Endothelial cell of hepatic sinusoid (primary cell): ENCODE results near the gene SOCS7.

Source experiments
- in situ Hi-C: cut with HindIII; loops from 2 replicates; pipeline ENCODE4 v1.10.0; 2017; ENCODE audit warnings: low sequenced_read_pairs

The SOCS7 gene

DNA sequence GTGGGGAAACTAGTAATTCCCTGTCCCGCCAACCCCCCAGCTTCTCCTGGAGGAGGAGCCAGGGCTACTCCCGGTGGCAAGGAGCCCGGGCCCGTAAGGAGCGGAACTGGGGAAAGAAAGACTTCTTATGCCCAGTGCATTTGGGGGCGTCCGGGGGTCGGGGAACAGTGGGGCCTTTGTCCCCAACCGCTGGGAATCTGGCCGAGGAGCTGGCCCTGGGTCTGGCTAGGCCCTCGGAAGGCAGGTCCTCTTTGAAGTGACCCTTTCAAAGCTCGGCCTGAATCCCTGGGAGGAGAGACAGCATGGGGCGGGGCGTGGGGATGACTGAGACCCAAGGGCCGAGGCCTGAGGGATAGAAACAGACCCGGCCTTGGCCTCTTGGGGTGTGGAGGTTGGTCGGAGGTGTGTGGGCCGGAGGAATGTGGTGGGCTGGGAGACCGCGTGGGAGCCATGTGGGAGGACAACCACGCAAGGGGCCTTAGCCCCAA, 82.6 kb downstream of the SOCS7 start:
- in situ Hi-C loops: loop anchor here (10.0 kb wide), 2 partner anchors 71 to 251 kb away; no protein-coding TSS in a partner anchor

DNA sequence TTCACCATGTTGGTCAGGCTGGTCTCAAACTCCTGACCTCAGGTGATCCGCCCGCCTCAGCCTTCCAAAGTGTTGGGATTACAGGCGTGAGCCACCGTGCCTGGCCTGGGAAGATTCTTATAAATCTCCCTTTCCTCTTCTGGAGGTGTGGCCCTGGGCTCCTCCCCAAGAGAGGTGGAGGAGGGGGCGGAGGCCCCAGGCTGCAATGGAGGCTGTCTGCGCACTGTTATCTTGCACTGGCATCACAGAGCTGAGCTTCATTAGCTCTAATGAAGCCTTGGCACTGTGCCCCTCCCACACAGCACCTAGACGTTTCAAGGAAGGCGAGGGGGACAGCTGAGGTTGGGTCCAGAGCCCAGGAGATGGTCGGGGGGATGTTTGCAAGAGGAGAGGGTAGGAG, 84.2 kb downstream of the SOCS7 start:
- in situ Hi-C loops: loop anchor here (10.0 kb wide), 2 partner anchors 69 to 249 kb away; no protein-coding TSS in a partner anchor

DNA sequence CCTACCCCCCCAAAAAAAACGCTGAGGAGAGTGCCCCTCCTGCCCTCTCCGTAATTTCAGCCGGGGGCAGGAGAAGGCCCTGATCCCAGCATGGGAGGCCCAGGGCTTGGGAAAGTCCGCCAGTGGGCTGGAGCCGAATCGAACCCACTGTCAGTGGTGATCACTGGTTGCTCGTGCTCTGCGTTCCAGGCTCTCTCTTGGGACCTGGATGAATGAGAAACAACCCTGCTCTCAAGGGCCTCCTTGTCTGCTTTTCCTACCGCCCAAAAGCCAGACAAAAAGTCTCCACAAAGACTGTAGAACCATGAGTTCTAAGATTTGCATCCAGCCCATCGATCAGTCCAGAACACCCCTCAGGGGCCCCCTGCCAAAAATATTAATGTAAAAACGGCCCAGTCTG, 84.7 kb downstream of the SOCS7 start:
- in situ Hi-C loops: loop anchor here (10.0 kb wide), 2 partner anchors 68 to 248 kb away; no protein-coding TSS in a partner anchor

DNA sequence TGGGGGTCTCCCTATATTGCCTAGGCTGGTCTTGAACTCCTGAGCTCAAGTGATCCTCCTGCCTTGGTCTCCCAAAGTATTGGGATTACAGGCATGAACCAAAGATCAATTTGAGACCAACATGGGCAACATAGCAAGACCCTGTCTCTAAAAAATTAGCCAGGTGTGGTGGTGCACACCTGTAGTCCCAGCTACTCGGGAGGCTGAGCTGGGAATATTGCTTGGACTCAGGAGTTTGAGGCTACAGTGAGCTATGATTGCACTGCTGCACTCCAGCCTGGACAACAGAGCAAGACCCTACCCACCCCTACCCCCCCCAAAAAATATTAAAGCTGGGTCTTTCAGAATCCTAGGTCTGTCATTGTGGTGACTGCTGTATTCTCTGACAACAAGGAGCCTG, 85.7 kb downstream of the SOCS7 start:
- in situ Hi-C loops: loop anchor here (10.0 kb wide), 2 partner anchors 67 to 247 kb away; no protein-coding TSS in a partner anchor

DNA sequence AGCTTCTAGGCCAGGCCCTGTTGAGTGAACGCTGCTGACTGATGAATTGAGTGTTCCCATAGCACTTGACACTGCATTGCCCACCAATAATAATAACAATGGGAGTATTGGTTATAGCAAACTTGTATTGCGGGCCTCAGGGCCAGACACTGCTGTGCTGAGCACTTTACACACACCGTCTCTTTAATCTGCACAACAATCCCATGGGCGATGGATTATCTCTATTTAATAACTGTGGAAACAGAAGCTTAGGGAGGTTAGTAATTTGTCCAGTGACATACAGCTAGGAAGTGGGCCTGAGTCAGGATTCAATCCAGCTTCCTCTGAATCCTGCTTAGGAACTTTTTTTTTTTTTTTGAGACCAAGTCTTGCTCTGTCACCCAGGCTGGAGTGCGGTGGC, 87.8 kb downstream of the SOCS7 start:
- in situ Hi-C loops: loop anchor here (10.0 kb wide), 2 partner anchors 65 to 245 kb away; no protein-coding TSS in a partner anchor

DNA sequence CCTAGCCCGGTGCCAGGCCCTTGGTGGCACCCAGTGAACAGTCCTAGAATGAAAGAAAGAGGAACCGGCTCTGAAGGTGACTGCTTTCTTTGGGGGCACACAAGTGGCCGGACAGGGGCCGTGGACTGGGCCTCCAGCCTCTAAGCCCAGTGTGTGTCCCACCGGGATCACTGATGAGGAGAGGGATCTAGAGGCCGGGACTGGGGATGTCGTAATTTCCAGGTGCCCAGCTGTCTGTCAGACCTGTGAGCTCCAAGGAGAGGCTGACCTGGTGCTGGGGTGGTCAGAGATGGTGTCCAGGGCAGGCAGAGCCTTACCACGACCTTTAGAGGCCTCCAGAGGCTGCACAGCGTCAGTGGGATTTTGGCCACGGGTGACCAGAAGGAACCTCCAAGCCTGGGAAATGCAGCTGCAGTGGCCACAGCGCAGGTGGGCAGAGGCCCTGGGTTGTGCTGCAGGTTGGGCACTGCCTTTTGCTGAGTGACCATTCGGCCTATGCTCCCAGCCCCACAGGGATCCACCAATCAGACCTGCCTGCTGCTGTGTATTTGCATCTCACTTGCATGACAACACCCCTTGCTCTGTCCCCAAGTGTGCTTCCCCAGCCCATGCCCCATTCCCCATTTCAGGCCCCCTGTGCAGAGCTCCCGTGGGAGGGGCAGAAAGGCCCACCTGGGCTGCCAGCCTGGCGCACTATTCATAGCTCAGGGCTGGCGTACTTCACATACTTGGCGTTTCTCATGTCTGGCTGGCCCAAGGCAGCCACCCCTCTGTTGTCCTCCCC, 89.2 kb downstream of the SOCS7 start:
- in situ Hi-C loops: no loop called here

DNA sequence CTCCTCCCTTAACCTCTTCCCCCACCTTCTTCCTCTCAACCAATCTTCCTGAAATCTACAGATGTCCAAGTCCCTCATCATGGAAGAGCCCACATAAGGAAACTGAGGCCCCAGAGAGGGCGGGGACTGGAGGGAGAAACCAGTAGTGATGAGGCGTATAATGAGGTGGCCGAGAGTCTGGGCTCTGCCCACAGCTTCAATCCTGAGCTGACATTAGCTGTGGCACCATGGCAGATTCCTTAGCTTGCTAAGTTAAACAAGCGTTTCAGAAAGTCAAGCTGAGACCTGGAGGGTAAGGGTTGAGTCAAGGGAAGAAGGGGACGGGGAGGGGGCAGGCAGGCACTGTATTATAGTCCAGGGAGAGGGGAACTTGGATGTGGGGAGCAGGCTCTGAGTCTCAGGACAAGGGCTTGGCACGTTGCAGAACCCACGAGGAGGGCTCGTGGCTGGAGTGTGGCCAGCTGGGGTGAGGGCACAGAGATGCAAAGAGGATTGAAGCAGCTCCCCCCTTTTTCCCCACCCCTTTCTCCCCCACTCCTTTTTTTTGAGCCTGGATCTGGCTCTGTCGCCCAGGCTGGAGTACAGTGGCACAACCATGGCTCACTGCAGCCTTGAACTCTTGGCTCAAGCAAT, 89.9 kb downstream of the SOCS7 start:
- in situ Hi-C loops: no loop called here

DNA sequence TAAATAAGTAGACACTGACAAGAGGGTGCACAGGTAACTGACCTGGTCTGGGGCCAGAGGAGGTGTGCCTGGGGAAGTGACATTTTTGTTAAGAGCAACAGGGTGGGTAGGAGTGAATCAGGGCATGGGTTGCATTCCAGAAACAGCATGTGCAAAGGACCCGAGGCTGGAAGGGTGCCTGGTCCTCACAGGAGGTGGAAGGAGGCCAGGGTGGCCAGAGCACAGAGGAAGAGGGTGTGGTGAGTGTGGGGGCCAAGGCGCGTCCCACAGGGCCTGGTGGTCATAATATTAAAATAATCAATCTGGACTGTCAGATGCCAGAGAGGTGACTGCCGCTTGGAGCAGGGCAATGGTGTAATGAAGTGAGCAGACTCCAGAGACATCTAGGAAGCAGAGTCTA, 90.9 kb downstream of the SOCS7 start:
- in situ Hi-C loops: no loop called here

DNA sequence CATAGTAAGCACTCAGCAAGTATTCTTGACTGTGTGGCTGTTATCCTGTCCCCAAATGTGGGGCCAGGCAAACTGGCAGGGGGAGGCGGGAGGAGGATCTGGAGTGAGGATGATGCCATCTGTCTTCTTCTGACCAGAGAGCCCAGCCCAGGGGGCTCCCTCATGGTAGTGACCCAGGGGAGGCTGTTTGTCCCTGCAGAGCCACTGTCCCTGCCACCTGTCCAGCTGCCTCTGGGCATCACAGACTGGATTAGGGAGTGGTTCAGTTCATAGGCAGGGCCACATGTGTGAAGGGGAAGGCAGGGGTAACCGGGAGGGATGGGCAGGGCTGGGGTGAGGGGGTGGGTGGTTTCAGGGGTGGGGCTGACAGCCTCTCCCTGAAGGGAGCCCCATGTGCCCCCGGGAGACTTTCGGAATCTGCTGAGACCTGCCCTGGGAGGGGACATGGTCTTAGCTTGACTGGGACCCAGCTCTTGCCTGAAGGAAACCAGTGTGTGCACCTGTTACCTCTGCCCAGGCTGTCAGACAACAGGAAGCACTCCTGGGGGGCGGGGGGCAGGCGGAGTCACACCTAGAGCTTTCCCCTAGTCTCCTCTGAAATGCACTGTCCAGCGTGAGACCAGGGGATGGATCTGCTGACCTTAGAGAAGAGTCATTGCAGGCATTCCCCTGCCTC, 91.8 kb downstream of the SOCS7 start:
- in situ Hi-C loops: no loop called here

DNA sequence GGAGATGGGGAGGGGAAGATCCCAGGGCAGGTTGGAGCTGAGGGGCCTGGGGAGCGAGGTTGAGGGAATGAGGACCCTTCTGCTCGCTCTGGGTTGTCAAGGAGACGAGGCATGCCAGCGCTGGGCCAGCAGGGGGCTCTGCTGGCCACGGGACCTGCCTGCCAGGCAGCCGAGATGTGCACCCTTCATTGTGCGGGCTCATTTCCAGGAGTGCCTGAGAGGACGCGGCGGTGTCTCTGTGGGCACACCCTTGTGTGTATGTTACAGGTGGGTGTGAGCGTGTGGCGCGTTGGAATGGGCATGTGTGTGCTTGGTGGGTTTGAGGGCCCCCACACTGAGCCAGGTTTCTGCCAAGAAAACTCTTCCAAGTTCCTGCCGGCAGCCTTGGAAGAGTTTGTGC, 92.5 kb downstream of the SOCS7 start:
- in situ Hi-C loops: no loop called here

DNA sequence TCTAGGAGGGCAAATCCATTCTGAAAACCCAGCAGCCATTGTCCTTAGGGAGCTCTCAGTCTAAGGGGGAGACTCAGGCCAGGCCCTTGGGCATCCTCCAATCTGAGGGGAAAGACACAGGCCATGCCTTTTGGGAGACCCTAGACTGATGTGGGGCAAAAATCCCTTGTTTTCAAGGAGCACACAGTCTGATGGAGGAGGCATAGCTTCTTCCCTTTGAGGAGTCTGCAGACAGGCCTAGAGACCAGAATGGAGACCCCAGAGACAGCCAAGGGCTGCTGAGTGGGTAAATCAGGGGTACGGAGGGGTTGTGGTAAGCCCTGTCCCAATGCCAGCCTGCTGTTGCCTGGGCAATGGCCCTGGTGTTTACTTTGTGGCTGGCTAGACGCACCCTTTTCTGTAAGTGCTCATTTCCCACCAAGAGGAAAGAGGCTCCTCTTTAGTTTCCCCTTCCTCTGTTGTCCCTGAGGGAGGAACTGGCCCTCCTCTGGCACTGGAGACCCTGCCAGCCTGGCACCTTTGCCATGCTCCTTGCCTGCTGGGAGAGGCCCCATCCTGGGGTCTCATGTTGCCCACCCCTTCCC, 96.0 kb downstream of the SOCS7 start:
- in situ Hi-C loops: no loop called here

DNA sequence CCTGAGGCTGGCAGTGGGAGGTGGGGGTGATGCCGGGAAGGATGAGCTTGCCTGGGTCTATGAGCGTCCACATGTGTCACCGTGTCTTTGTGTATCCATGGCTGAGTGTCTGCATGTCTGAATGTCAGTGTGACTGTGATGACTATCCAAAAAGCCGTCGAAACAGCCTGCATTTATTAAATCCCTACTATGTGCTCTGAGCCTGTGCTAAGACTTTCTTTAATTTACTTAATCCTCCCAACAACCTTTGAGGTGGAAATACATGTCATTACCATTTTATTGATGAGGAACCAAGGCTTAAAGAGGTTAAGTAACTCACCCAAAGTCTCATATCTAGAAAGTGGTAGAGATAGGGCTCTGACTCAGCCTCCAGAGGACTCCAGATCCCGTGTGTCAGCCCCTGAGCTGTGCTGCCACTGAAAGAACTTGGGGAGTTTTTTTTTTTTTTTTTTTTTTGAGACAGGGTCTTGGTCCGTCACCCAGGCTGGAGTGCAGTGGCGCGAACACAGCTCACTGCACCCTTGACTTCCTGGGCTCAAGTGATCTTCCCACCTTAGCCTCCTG, 96.6 kb downstream of the SOCS7 start:
- in situ Hi-C loops: no loop called here

DNA sequence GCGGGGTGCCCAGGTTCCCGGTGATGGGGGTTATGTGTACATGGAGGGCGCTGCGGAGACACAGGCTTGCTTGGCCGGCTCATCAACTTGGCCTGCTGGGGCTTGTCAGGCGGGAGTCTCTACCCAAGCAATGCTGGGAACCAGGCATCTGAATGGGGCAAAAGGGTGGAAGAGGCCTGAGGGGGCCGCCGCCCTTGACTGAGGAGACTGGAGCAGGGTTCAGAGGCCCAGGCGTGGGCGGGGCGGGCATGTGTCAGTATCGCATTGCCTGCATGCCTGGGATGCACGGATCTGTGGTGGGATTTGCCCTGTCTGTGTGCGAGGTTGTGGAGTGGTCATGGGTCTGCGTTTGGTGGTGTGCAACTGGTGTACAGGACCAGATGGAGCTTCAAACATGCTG, 97.7 kb downstream of the SOCS7 start:
- in situ Hi-C loops: no loop called here

DNA sequence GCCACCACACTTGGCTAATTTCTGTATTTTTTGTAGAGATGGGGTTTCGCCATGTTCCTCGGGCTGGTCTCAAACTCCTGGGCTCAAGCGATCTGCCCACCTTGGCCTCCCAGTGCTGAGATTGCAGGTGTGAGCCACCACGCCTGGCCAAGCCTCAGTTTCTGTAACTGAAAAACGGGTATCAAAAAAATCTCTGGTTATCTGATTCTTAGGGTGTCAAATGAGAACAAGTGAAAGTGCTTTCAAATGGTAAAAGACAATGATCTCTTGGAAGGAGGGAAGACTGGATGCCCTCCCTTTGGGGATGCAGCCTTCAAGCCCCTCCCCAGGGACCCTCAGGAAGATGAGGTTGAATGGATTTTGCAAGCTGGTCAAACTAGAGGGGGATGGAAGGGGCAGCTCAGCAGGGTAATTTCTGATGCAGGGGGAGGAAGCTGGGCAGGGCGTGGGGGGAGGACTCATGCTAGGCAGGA, 98.9 kb downstream of the SOCS7 start:
- in situ Hi-C loops: no loop called here

DNA sequence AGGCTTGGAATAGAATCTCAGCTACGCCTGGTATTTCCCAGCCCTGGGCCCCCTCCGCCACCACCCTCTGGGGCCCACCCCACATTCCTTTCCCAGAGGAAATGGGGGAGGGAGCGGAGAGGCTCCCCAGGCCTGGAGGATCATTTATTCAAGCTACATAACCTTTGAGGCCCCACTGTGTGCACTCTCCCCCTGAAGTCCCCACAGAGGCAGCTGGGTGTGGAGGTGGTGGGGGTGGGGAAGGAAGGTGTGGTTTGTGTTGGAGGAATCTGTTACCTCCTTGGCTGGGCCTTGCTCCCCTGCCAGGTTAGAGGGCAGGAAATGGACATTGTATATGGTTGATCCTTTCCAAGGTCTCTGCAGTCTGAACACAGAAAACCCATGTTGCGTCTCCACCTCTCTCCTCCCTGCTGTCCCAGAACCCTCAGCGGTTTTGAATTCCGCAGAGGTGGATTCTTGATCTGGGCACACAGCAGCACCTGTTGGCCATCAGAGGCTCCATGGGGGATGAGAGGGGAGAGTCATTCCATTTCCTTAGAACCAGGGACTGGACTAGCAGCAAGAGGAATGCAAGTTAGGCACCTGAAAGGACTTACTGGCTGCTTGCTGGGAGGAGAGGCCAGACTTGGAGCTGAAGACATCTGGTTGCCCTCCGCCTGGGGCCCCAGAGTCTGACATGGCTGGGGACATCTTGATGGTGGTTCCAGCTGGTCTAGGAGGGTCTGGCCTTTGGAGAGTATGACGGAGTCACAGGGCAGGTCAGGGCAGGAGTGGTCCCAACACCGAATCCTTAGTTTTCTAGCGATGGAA, 99.6 kb downstream of the SOCS7 start:
- in situ Hi-C loops: no loop called here

DNA sequence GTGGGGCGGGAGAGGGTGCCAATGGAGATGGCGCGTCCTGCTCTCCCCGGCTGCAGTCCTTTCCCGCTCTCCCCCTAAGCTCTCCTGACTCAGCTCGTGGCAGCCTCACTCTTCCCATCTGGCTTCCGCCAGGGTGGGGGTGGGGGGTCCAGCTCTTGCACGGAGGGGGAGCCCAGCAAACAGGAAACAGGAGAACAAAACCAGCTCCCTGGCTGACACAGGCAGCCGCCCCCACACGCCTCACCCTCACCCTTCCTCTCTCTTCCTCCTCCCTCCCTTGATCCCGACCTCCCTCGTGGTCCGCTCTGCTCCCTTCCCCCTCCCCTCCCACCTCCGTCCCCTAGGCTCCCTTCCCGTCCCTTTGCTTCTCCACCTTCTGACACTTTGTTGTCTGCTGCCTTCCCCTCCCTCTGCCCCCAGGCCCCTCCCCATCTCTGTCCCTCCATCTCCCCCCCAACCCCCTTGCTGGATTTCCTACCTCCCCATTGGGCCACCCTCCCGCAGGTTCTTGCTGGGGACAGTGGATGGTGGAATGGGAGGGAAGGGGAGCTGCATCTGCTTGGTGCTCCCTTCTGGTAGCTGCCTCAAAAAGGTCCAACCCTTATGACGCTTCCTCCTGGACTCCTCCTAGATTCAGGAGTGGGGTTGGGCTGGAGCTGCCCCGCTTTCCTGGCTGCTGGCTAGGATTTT, 100.3 kb downstream of the SOCS7 start:
- in situ Hi-C loops: no loop called here

DNA sequence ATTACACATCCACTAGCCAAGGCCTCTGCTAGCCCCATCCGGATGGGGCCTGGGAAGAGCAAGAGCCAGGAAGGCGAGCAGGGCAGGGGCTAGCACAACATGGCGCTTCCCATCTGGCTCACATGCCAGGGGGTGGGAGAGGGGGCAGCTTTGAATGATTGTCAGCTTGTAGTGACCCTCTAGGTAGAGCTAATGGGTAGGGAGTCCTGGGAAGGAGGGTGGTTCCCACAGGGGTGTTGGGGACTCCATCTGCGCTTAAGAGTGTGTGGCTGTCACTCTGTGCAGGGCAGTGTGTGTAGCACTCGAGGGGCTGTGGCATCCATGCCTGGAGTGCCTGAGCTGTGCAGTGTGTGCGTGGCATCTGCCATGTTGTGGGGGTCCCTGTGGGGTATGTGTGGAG, 101.1 kb downstream of the SOCS7 start:
- in situ Hi-C loops: no loop called here

DNA sequence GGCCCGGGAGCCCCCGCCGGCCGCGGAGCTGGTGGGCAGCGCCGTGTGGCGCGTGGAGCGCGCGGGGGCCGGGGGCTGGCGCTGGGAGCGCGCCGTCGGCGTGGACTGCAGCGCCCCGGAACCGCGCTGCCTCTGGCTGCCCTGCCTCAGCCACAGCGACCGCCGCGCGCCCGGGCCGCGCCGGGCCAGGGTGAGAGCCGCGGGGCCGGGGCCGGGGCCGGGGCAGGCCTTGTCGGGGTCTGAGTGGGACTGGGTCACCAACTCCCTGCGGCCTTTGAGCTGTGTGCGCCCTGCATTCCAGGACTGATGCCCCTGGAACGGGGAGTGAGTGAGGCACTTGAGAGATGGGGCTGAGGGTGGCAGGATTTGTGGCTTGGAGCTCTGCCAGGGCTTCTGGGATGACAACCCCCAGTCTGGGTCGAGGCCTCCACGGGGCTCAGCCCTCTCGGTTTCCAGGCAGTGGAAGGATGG, 102.3 kb downstream of the SOCS7 start:
- in situ Hi-C loops: no loop called here

DNA sequence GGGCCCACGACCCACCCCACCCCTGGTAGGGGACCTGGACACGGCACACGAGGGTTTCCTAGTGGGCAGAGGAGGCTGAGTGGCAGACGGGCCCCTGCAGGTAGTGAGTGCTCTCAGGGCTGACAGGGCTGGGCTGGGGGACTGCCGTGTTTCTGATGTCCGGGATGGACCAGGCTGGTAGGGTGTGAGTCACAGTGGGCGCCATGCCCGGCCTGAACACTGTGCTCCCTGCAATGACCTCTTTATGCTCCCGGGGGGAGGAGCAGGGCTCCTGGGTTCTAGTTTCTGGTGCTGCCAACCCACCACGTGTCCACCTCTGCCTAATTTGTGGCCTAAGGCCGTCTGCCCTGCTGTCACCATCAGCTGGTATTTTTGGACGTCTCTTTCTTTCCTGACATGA, 102.9 kb downstream of the SOCS7 start:
- in situ Hi-C loops: no loop called here
